ENCODE measurements around the gene THSD7A.

THSD7A gene

DNA sequence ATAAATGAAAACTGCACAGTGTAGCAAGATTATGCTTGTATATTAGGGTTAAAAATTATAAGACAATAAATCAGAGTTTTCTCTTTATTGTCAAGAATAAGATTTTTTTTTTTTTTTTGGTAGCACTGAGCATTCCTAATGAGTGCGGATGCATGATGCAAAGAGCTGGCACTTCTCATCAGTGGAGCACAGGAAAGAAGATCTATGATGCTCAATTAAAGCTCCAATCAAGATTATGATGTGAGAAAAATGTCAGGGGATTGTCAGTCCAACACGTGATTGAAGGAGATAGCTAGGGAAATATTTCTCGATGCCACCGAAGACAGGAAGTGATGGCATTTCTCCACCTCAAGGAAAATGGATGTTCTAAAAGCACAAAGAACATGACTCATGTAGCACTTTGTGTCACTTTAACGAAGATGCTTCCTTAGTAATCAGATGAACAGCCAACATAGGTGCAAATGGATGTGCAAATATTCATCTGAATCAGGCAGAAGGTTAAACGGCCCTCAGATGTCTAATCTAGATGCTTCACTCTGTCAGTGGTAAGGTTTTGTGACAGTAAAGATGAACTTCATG lies 240.9 kb downstream of the THSD7A start:
- no peak for DNase-seq (ENCODE audit: extremely low read depth in 1 of 2, low read depth in 1 of 2)

DNA sequence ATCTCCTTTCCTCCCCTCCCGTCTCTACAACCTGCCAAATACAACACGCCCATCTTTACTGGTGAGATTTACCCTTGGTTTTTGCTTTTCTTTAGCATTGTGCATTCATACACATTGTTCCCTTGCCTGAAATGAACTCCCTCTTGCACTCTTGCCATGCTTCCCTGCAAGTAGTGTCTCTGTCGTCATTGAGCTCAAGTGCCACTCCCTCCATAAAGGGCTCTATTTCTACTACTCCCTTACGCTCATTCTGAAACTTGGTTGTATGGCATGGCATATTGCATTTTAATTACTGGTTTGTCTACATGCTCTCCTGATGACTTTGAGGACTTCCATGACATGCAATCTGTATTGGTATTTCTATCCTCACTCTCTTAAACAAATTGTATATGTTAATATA lies 242.7 kb downstream of the THSD7A start:
- DNase-seq (ENCODE audit: extremely low read depth in 1 of 2, low read depth in 1 of 2), result no peak

DNA sequence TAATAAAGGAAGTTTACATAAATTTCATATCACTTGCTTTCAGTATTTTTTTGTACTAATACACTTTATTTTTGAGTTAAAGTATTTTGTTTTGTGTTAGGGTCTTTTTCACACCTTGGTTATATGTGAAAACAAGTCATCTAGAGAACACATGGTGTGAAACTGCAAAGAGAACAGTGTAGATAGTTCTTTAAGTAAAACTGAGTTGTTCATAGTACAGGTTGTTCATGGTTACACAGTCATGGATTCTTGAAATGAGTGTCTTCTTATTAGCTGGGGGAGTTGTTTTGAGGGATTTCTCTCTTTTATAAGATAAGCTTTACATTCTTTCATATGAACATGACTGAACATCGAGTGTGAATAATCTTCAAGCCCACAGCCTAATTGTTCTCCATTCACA lies 244.2 kb downstream of the THSD7A start:
- DNase-seq (ENCODE audit: extremely low read depth in 1 of 2, low read depth in 1 of 2), result no peak

DNA sequence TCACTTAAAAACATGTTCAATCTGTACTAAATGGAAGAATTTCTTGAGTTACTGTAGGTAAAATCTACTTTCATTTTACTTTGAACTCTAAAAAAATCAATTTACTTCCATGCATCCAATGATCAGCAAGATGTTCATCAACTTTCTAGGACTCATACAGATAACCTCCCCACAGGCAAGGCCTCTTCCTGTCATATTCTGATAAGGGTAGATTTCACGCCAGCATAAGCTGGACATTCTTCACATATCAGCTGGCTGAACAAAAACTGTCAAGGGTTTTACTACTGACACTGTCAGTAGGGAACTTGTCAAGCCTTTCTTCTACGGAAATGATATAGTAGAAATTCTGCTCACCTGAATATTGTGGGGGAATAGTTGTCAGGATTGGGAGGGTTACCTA lies 244.9 kb downstream of the THSD7A start:
- DNase-seq (ENCODE audit: extremely low read depth in 1 of 2, low read depth in 1 of 2), result no peak

DNA sequence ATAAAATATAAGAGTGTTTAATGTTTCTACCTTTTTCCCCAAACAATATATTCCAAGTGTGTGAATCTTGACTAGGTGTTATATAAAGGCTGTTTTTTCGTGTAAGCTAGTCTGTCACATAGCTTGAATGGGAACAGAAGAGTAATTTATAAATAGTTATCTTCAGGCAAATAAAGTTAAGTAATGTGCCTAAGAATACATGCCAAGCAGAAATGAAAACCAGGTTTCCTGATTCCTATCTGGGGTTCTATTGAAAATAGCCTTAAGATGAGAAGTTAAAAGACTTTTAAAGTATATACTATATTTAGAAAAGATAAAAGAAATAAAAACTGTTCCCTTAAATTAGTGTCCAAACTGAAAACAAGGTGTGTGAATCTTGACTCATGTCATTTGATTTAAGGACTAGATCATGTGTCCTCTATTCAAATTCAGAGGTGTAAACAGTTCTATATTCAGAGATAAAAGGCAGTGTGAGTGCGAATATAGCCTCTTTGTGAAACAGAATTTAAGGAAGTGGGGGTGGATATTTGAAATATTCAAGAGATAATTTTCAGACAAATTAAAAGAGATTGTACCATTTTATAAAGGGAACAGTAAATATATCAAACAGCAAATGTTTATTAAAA lies 247.5 kb downstream of the THSD7A start:
- DNase-seq (ENCODE audit: extremely low read depth in 1 of 2, low read depth in 1 of 2), result no peak

GRCh38 chr7:11579141-11579540 lies 252.9 kb downstream of the THSD7A start:
- no peak for DNase-seq (ENCODE audit: extremely low read depth in 1 of 2, low read depth in 1 of 2)

DNA sequence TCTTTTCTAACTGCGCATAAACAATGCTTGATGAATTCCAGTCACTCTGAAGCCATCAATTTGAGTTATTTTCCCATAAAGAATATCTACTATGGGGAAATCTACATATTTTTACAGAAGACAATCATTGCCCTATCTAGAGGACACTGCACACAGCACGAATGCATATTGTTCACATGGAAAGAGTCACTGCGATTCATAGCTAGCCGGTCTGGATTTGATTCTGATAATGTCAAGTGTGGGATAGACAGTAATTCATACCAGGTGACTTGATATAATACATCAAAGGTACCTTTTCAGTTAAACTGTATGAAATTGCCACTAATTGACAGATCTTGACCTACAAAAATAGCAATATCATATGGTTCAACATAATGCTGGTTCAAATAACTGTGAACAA lies 255.7 kb downstream of the THSD7A start:
- no peak for DNase-seq (ENCODE audit: extremely low read depth in 1 of 2, low read depth in 1 of 2)

GRCh38 chr7:11573128-11573750 lies 258.8 kb downstream of the THSD7A start:
- no peak for DNase-seq (ENCODE audit: extremely low read depth in 1 of 2, low read depth in 1 of 2)

GRCh38 chr7:11570922-11571550 lies 261.0 kb downstream of the THSD7A start:
- no peak for DNase-seq (ENCODE audit: extremely low read depth in 1 of 2, low read depth in 1 of 2)

DNA sequence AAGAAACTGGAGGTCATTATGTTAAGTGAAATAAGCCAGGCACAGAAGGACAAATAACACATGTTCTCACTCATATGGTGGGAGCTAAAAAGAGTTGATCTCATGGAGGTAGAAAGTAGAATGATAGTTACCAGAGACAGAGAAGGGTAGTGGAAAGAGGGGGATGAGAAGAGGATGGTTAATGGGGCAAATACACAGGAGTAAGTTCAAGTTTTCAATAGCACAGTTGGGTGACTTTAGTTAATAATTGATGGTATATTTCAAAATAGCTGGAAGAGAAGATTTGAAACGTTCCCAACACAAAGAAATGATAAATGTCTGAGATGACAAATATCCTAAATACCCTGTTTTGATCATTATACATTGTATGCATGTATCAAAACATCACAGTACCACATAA lies 261.8 kb downstream of the THSD7A start:
- no peak for DNase-seq (ENCODE audit: extremely low read depth in 1 of 2, low read depth in 1 of 2)

GRCh38 chr7:11567571-11567970 lies 264.4 kb downstream of the THSD7A start:
- no peak for DNase-seq (ENCODE audit: extremely low read depth in 1 of 2, low read depth in 1 of 2)

DNA sequence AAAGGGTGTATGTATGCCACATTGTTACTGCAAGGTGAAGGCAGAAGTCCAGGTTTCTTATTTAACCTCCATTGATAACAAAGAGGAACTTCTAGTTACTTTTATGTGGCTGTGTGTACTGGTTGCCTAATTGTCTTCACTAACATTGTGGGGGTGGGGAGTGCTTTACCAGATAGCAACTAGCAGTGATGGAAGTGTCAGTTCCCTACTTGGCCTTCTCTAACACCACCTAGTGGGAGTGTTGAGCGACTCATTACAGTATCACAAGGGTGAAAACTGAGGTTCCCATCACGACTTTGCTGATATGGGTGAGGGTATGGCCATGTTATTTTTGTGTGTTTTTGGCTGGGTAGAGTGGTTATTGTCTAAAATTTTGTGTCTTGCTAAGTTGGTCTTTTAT lies 274.4 kb downstream of the THSD7A start:
- DNase-seq (ENCODE audit: extremely low read depth in 1 of 2, low read depth in 1 of 2), result no peak

- DNase-seq (ENCODE audit: extremely low read depth in 1 of 2, low read depth in 1 of 2), result no peak
Observed at GRCh38 chr7:11552676-11553296, 279.2 kb downstream of the THSD7A start.

DNA sequence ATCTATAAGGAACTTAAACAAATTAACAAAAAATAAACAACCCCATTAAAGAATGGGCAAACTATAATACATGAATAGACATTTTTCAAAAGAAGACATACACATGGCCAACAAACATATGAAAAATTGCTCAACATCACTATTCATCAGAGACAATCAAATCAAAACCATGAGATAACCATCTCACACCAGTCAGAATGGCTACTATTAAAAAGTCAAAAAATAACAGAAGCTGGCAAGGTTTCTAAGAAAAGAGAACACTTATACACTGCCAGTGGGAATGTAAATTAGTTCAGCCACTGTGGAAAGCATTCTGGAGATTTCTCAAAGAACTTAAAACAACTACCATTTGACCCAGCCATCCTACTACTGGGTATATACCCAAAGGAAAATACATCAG lies 280.5 kb downstream of the THSD7A start:
- no peak for DNase-seq (ENCODE audit: extremely low read depth in 1 of 2, low read depth in 1 of 2)

DNA sequence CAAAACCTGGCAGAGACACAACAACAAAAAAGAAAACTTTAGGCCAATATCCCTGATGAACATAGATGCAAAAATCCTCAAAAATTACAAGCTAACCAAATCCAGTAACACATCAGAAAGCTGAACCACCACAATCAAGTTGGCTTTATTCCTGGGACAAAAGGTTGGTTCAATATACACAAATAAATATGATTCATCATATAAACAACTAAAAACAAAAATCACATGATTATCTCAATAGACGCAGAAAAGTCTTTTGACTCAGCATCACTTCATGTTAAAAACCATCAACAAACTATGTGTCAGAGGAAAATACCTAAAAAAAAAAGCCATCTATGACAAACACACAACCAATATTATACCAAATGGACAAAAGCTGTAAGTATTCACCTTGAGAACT lies 283.5 kb downstream of the THSD7A start:
- DNase-seq (ENCODE audit: extremely low read depth in 1 of 2, low read depth in 1 of 2), result no peak

- DNase-seq (ENCODE audit: extremely low read depth in 1 of 2, low read depth in 1 of 2), result no peak
Observed at GRCh38 chr7:11541330-11541729, 290.7 kb downstream of the THSD7A start.

GRCh38 chr7:11540271-11540761 lies 291.7 kb downstream of the THSD7A start:
- DNase-seq (ENCODE audit: extremely low read depth in 1 of 2, low read depth in 1 of 2), result no peak

GRCh38 chr7:11539853-11540252 lies 292.1 kb downstream of the THSD7A start:
- no peak for DNase-seq (ENCODE audit: extremely low read depth in 1 of 2, low read depth in 1 of 2)

GRCh38 chr7:11538751-11539299 lies 293.2 kb downstream of the THSD7A start:
- no peak for DNase-seq (ENCODE audit: extremely low read depth in 1 of 2, low read depth in 1 of 2)

GRCh38 chr7:11533229-11533820 lies 298.7 kb downstream of the THSD7A start:
- no peak for DNase-seq (ENCODE audit: extremely low read depth in 1 of 2, low read depth in 1 of 2)

- DNase-seq (ENCODE audit: extremely low read depth in 1 of 2, low read depth in 1 of 2), result no peak
Observed at GRCh38 chr7:11529382-11529781, 302.6 kb downstream of the THSD7A start.
